Panc1 (cell line): ENCODE data around the gene UNC119B. TPM values are rescaled to one million over a fixed set of nuclear protein-coding genes. Genes with fewer than 3 reads are reported as not detected.

ENCODE experiments used
- ATAC-seq: fragments of 200-7000 bp; cut with Tn5 transposase; 2 replicates; pipeline ENCODE4 v1.9.1; 2020; ENCODE audit warnings: mild to moderate bottlenecking, moderate library complexity
- BruUV-seq: library from RNA; stranded (reverse); fragments of 400-500 nt; replicated peaks from 2 replicates; lab custom pipeline; 2021; lab: Mats Ljungman, UMichigan
- CTCF ChIA-PET: fragments of 300-600 bp; sonication (Branson Sonifier 250); formaldehyde crosslinking; loops from one replicate; lab custom pipeline; 2022; ENCODE audit warnings: antibody characterized with exemption; lab: Charles Lee
- POLR2A ChIA-PET: fragments of 300-600 bp; sonication (Branson Sonifier 250); formaldehyde crosslinking; loops from one replicate; lab custom pipeline; 2022; ENCODE audit warnings: antibody characterized with exemption; lab: Charles Lee
- DNase-seq: peaks from one replicate; pipeline ENCODE4 v3.0.0-alpha.2; 2010; ENCODE audit warnings: low read depth, low spot score
- H3K27ac ChIP-seq: 2 replicates; pipeline ENCODE4 v1.5.1; 2011; ENCODE audit warnings: mild to moderate bottlenecking, low read length, inconsistent platforms
- H3K27me3 ChIP-seq: fragments of 200-500 bp; sonication (Bioruptor generic); 2 replicates; pipeline ENCODE4 v1.6.0; 2014; ENCODE audit warnings: low read length, inconsistent platforms; ENCODE audit not compliant: control insufficient read depth, insufficient read depth
- H3K36me3 ChIP-seq: fragments of 200-500 bp; sonication (Bioruptor generic); 2 replicates; pipeline ENCODE4 v1.5.1; 2014; ENCODE audit warnings: inconsistent platforms, mild to moderate bottlenecking, low read length, moderate library complexity; ENCODE audit not compliant: control insufficient read depth, insufficient read depth
- H3K4me1 ChIP-seq: 2 replicates; pipeline ENCODE4 v1.5.1; 2011; ENCODE audit warnings: inconsistent platforms, mild to moderate bottlenecking, low read length, moderate library complexity; ENCODE audit not compliant: control insufficient read depth, insufficient read depth
- H3K4me3 ChIP-seq, 2 experiments: 2 replicates each; pipeline ENCODE4 v1.5.1; 2011 to 2012; ENCODE audit warnings: low read depth in 2 of 2, low read length in 2 of 2, mild to moderate bottlenecking in 2 of 2, inconsistent platforms in 1 of 2, moderate library complexity in 1 of 2
- H3K9me3 ChIP-seq: fragments of 200-500 bp; sonication (Bioruptor generic); 2 replicates; pipeline ENCODE4 v1.5.1; 2014; ENCODE audit warnings: low read depth, mild to moderate bottlenecking, inconsistent platforms, low read length, moderate library complexity; ENCODE audit not compliant: control insufficient read depth, insufficient read depth
- CTCF ChIP-seq: fragments of 450-650 bp; IDR thresholded peaks from 2 replicates; pipeline ENCODE4 v1.5.1; 2017; ENCODE audit warnings: mild to moderate bottlenecking
- POLR2AphosphoS5 ChIP-seq: IDR thresholded peaks from 2 replicates; pipeline ENCODE4 v1.6.1; 2012; ENCODE audit warnings: mild to moderate bottlenecking, low read depth, low read length, moderate library complexity
- SIN3A ChIP-seq: IDR thresholded peaks from 2 replicates; pipeline ENCODE4 v1.6.1; 2012; ENCODE audit warnings: low read depth, mild to moderate bottlenecking, low read length, moderate library complexity, borderline replicate concordance; ENCODE audit not compliant: insufficient read depth
- TCF7L2 ChIP-seq: IDR thresholded peaks from 2 replicates; pipeline ENCODE4 v1.6.1; 2011; ENCODE audit warnings: mild to moderate bottlenecking, low read depth, low read length, inconsistent platforms
- in situ Hi-C: cut with HindIII; loops from 2 replicates; pipeline ENCODE4 v1.10.0; 2016; ENCODE audit warnings: low sequenced_read_pairs, low pct_unique_long_range_greater_than_20kb
- intact Hi-C: fragments of 100-400 bp; cut with micrococcal nuclease; formaldehyde crosslinking; loops from one replicate; pipeline ENCODE4 v1.10.0; 2022; ENCODE audit not compliant: unreplicated experiment
- total RNA-seq: library from RNA; stranded (reverse); gene quantifications from one replicate; pipeline ENCODE4 v1.2.1, GENCODE V29; 2021; ENCODE audit not compliant: unreplicated experiment
- TF ChIP-seq, protein P1 (sequence below), 2 experiments: IDR thresholded peaks; 2 replicates each; pipeline ENCODE4 v1.6.1; 2011 to 2012; ENCODE audit warnings: low read depth in 2 of 2, control low read depth in 1 of 2, low read length in 1 of 2, mild to moderate bottlenecking in 1 of 2, moderate library complexity in 1 of 2; ENCODE audit not compliant: insufficient read depth in 1 of 2

The UNC119B gene
- total RNA-seq, 1 experiment from 2014 or later, result 26.0 TPM

- H3K27me3 ChIP-seq, result no peaks in the 10 kb centered on the region
- intact Hi-C loops (no loop called here), in situ Hi-C loops (no loop called here)
- BruUV-seq, result no TSS peak
- no peaks in the 10 kb centered on the region for H3K9me3 ChIP-seq
- ChIA-PET CTCF (no interaction called here), POLR2A (no interaction called here)
- TF ChIP-seq POLR2AphosphoS5 (no peak), CTCF (no peak), TCF7L2 (no peak), SIN3A (no peak)
- TF ChIP-seq, protein P1, sequence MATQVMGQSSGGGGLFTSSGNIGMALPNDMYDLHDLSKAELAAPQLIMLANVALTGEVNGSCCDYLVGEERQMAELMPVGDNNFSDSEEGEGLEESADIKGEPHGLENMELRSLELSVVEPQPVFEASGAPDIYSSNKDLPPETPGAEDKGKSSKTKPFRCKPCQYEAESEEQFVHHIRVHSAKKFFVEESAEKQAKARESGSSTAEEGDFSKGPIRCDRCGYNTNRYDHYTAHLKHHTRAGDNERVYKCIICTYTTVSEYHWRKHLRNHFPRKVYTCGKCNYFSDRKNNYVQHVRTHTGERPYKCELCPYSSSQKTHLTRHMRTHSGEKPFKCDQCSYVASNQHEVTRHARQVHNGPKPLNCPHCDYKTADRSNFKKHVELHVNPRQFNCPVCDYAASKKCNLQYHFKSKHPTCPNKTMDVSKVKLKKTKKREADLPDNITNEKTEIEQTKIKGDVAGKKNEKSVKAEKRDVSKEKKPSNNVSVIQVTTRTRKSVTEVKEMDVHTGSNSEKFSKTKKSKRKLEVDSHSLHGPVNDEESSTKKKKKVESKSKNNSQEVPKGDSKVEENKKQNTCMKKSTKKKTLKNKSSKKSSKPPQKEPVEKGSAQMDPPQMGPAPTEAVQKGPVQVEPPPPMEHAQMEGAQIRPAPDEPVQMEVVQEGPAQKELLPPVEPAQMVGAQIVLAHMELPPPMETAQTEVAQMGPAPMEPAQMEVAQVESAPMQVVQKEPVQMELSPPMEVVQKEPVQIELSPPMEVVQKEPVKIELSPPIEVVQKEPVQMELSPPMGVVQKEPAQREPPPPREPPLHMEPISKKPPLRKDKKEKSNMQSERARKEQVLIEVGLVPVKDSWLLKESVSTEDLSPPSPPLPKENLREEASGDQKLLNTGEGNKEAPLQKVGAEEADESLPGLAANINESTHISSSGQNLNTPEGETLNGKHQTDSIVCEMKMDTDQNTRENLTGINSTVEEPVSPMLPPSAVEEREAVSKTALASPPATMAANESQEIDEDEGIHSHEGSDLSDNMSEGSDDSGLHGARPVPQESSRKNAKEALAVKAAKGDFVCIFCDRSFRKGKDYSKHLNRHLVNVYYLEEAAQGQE (IDR thresholded peaks at IDR 0.05; ENCODE audit: insufficient read depth in 1 of 2, low read depth in 2 of 2, low read length in 1 of 2), result no peak
- H3K27ac ChIP-seq, result no peak overlapping the region
- no peaks in the 10 kb centered on the region for H3K4me1 ChIP-seq
- DNase-seq (no peak), ATAC-seq (no peak)
- no peaks in the 10 kb centered on the region for H3K36me3 ChIP-seq
- no peak overlapping the region for H3K4me3 ChIP-seq
Measured at GRCh38 chr12:120744922-120745493, 34.8 kb downstream of the UNC119B start.

DNA sequence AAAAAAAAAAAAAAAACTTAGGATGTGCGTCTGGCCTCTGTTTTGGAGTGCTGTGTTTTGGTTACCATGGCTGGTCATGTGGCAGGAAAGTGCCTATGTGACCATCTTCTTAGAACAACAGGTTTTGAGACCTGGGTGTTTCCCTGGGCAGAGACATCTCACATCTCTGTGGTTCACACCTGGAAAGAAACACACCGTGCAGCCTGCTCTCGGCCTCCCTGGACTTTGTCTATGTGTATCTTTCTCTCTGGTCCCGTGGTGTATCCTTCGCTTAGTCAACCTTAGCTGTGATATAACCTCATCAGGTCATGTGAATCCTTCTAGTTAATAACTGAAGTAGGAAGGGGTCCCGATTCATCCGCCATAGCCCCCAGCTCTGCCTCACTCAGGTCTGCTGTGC is 38.0 kb downstream of the UNC119B start:
- ChIA-PET POLR2A (no interaction called here), CTCF (no interaction called here)
- Histone ChIP-seq H3K9me3 (no peaks in the 10 kb centered on the region), H3K27me3 (no peaks in the 10 kb centered on the region), H3K36me3 (no peaks in the 10 kb centered on the region), H3K4me3 (no peak overlapping the region), H3K27ac (no peak overlapping the region), H3K4me1 (no peaks in the 10 kb centered on the region)
- no TSS peak for BruUV-seq
- in situ Hi-C loops, result no loop called here
- TF ChIP-seq SIN3A (no peak), TCF7L2 (no peak), POLR2AphosphoS5 (no peak), CTCF (no peak)
- TF ChIP-seq, protein P1 (IDR thresholded peaks at IDR 0.05; ENCODE audit: insufficient read depth in 1 of 2, low read depth in 2 of 2, low read length in 1 of 2), result no peak
- no peak for ATAC-seq
- DNase-seq, result no peak
- intact Hi-C loops, result no loop called here
